KMS-11 (cell line): ENCODE results near the gene SMOC2.

ENCODE experiments used
- H2AFZ ChIP-seq: fragments of 200-600 bp; sonication (generic); 2 replicates; pipeline ENCODE4 v1.6.1; 2016; ENCODE audit warnings: antibody characterized with exemption, mixed run types, low read depth
- H3K27ac ChIP-seq: fragments of 200-600 bp; sonication (generic); 2 replicates; pipeline ENCODE4 v1.6.1; 2016; ENCODE audit warnings: mild to moderate bottlenecking, mixed run types
- H3K27me3 ChIP-seq: fragments of 200-600 bp; sonication (generic); 2 replicates; pipeline ENCODE4 v1.6.1; 2017; ENCODE audit warnings: mild to moderate bottlenecking, low read depth, mixed run types, moderate library complexity; ENCODE audit not compliant: insufficient read depth
- H3K36me3 ChIP-seq: fragments of 200-600 bp; sonication (generic); 2 replicates; pipeline ENCODE4 v1.6.1; 2017; ENCODE audit warnings: mild to moderate bottlenecking, mixed run types; ENCODE audit not compliant: insufficient read depth
- H3K4me1 ChIP-seq: fragments of 200-600 bp; sonication (generic); 2 replicates; pipeline ENCODE4 v1.6.1; 2016; ENCODE audit warnings: mild to moderate bottlenecking, low read depth, mixed run types; ENCODE audit not compliant: poor library complexity, severe bottlenecking
- H3K4me2 ChIP-seq: fragments of 200-600 bp; sonication (generic); 2 replicates; pipeline ENCODE4 v1.7.0; 2016; ENCODE audit warnings: mild to moderate bottlenecking, mixed run types
- H3K4me3 ChIP-seq: fragments of 200-600 bp; sonication (generic); IDR thresholded peaks from 2 replicates; pipeline ENCODE4 v1.6.1; 2017; ENCODE audit warnings: low read depth, low read length, mixed read lengths; ENCODE audit not compliant: insufficient read depth
- H3K79me2 ChIP-seq: fragments of 200-600 bp; sonication (generic); 2 replicates; pipeline ENCODE4 v1.6.1; 2016; ENCODE audit warnings: low read depth, mixed run types; ENCODE audit not compliant: insufficient read depth
- H3K9ac ChIP-seq: fragments of 200-600 bp; sonication (generic); 2 replicates; pipeline ENCODE4 v1.6.1; 2016; ENCODE audit warnings: mild to moderate bottlenecking, mixed run types
- H4K20me1 ChIP-seq: fragments of 200-600 bp; sonication (generic); 2 replicates; pipeline ENCODE4 v1.6.1; 2016; ENCODE audit warnings: mild to moderate bottlenecking, mixed run types; ENCODE audit not compliant: insufficient read depth
- TF ChIP-seq, protein P1 (sequence below): fragments of 200-600 bp; sonication (generic); conservative IDR thresholded peaks from 2 replicates; pipeline ENCODE4 v1.6.1; 2017; ENCODE audit warnings: low read depth, mild to moderate bottlenecking, antibody characterized with exemption, low read length, moderate library complexity, mixed read lengths

SMOC2 gene

DNA sequence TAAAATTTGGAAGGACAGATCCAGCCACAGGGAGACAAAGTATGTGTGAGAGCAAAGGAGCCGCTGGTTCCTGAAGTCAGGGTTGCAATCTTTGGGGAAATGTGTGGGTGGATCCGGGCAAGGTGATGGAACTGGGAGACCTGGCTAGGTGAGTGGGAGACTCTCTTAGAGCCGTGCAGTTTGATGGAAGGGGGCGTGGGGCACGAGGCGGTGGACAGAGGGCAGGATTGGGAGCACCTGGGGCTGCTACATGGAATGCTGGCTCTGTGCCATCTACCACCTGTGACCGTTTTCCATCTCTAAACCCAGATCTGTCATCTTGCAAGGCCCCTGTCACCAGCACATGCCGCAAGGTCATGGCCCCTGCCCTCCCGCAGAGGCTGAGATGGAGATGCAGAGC, 268.4 kb downstream of the SMOC2 start:
- H3K4me1 ChIP-seq, result no peaks in the 10 kb centered on the region
- TF ChIP-seq, protein P1, sequence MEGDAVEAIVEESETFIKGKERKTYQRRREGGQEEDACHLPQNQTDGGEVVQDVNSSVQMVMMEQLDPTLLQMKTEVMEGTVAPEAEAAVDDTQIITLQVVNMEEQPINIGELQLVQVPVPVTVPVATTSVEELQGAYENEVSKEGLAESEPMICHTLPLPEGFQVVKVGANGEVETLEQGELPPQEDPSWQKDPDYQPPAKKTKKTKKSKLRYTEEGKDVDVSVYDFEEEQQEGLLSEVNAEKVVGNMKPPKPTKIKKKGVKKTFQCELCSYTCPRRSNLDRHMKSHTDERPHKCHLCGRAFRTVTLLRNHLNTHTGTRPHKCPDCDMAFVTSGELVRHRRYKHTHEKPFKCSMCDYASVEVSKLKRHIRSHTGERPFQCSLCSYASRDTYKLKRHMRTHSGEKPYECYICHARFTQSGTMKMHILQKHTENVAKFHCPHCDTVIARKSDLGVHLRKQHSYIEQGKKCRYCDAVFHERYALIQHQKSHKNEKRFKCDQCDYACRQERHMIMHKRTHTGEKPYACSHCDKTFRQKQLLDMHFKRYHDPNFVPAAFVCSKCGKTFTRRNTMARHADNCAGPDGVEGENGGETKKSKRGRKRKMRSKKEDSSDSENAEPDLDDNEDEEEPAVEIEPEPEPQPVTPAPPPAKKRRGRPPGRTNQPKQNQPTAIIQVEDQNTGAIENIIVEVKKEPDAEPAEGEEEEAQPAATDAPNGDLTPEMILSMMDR, result no peak
- H3K36me3 ChIP-seq, result no peaks in the 10 kb centered on the region
- H3K79me2 ChIP-seq, result no peaks in the 10 kb centered on the region
- H3K9ac ChIP-seq, result no peak overlapping the region
- no peaks in the 10 kb centered on the region; the same call in 1 of the 2 replicates for H3K27me3 ChIP-seq
- no peak overlapping the region for H3K4me2 ChIP-seq
- no peak overlapping the region for H3K4me3 ChIP-seq
- no peaks in the 10 kb centered on the region for H4K20me1 ChIP-seq
- H2AFZ ChIP-seq, result no peak overlapping the region
- H3K27ac ChIP-seq, result no peak overlapping the region

DNA sequence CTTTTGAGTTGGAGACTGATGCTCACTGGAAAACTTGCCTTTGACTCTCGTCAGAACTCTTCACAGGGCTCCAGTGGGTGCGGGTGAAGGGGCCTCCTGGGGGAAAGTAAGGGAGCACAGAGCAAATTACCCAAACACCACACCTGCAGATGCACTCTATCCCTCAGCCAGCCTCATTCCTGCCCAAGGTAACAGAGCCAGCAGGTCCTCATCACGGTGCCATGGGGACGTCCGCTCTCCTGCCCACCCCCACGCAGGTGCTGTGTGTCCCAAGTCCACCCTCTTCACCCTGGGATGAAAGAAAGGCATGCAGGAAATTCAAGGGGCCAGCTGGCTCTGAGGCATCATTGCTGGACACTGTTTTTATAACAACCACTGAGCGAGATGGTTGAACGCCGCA, 269.0 kb downstream of the SMOC2 start:
- no peak overlapping the region for H3K4me2 ChIP-seq
- no peaks in the 10 kb centered on the region for H3K4me1 ChIP-seq
- no peaks in the 10 kb centered on the region for H4K20me1 ChIP-seq
- TF ChIP-seq, protein P1, result no peak
- H2AFZ ChIP-seq, result no peak overlapping the region
- no peak overlapping the region for H3K9ac ChIP-seq
- no peaks in the 10 kb centered on the region for H3K27me3 ChIP-seq
- H3K4me3 ChIP-seq, result no peak overlapping the region
- no peaks in the 10 kb centered on the region for H3K79me2 ChIP-seq
- no peaks in the 10 kb centered on the region for H3K36me3 ChIP-seq
- H3K27ac ChIP-seq, result no peak overlapping the region

DNA sequence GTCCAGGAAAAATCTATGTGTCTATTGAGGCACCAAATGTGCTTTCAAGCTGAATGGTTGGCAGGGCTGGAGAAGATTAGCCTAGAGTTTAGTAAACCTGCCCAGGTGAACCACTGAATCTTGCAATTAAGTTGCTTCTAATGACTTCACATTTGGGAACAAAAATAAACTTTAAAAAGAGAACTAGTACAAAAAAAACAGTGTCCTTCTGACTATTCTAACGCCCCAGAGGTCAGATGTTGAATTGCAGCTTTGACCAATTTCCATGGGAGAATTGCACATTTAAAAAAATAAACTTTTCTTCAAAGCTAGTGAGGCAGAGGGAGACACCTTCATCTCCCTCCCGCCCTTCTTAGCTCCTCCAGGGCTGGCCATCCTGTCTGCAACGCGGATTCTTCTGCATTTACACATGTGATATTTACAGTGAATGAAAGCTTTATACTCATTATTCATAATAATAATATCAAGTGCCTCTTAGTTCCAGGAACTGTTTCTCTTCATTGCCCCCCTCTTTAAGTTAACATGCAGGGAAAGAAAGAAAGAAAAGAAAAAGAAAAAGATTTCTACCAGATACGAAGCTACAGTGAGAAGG, 270.2 kb downstream of the SMOC2 start:
- H2AFZ ChIP-seq, result no peak overlapping the region
- H4K20me1 ChIP-seq, result no peaks in the 10 kb centered on the region
- no peak overlapping the region for H3K4me3 ChIP-seq
- no peaks in the 10 kb centered on the region for H3K27me3 ChIP-seq
- no peak overlapping the region for H3K27ac ChIP-seq
- H3K79me2 ChIP-seq, result no peaks in the 10 kb centered on the region
- TF ChIP-seq, protein P1, result peak; percentile 45
- no peaks in the 10 kb centered on the region for H3K36me3 ChIP-seq
- no peak overlapping the region for H3K4me2 ChIP-seq
- no peak overlapping the region for H3K9ac ChIP-seq
- H3K4me1 ChIP-seq, result no peaks in the 10 kb centered on the region

DNA sequence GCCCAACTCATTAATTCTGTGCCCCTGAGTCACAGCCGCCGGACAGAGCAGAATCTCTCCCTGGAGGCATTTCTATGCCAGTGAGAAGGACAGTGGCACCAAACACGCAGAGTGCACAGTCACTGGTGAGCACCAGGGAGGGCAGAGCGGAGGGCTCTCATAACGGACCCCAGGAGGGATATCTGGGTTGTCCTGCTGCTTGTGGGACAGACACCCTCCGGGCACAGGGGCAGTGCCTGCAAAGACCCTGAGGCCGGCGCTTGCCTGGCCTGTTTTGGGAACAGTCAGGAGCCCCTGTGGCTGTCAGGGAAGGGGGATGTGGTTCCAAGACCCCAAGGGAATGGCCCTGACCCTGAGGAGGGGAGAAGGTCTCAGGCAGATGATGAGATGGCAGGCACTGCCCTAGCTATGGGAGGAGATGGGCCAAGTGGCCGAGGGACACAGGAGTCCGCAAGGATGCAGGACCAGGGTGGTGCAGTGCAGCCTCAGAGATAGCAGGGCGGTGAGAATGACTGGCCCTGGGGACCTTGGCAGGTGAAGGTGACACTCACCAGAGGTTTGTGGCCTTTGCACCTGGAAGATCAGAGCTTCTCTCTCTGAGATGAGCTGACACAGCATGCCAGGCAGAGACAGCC, 270.8 kb downstream of the SMOC2 start:
- Histone ChIP-seq H3K27ac (no peak overlapping the region), H4K20me1 (no peaks in the 10 kb centered on the region), H3K4me1 (no peaks in the 10 kb centered on the region), H3K36me3 (no peaks in the 10 kb centered on the region), H3K79me2 (no peaks in the 10 kb centered on the region), H3K9ac (no peak overlapping the region), H3K4me2 (no peak overlapping the region), H3K4me3 (no peak overlapping the region), H2AFZ (no peak overlapping the region), H3K27me3 (no peaks in the 10 kb centered on the region)
- TF ChIP-seq, protein P1, result no peak
